ENCODE data around the gene TMC7.
A peak's percentile ranks its signal among the peaks of the same experiment; 100 is the strongest.

Gene TMC7

DNA sequence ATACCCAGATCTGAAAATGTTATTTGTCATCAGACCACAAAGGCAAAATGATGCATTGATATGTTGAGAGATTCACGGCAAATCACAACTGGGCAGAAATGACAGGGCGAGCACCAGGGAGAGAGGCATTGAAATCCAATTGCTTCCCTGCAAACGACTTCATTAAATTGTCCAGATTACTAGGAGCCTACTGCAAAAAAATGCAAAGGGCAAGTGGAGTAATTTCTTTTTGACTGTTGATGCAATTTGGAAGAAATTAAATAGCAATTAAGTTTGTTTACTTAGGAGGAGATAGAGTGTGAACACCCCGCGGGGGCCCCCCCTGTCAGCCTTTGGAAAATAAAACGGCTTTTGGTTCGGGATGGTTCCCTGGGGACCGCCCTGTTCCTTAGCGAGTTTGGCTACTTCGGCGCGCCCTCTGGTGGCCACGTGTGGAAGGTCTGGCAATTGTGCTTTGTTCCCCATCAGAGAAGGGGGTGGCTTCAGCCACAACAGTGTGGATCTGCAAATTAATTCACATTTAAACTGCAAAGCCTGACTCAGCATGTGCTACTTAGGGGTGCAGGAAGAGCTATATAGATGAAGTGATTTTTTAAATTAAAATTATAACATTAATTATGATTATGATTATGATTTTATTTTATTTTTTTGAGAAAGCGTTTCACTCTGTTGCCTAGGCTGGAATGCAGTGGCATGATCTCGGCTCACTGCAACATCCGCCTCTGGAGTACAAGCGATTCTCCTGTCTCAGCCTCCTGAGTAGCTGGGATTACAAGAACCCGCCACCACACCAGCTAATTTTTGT, 14.5 kb upstream of the TMC7 start (continued):
- TF ChIP-seq RBAK (tag by site-specific recombination; IDR thresholded peaks at IDR 0.05) (no peak), ZNF621 (tag by site-specific recombination; IDR thresholded peaks at IDR 0.05) (no peak), HOXC10 (CRISPR knock-in tag; IDR thresholded peaks at IDR 0.05) (no peak), ZNF248 (tag by site-specific recombination; IDR thresholded peaks at IDR 0.05) (no peak), ZNF341 (tag by site-specific recombination; IDR thresholded peaks at IDR 0.05; ENCODE audit: low read depth) (no peak), ZNF16 (tag by site-specific recombination; IDR thresholded peaks at IDR 0.05; ENCODE audit: low read depth) (no peak), ZEB2 (tag by site-specific recombination; IDR thresholded peaks at IDR 0.05) (peak; percentile 74; the same call in 1 of the 2 replicates), ZNF707 (tag by site-specific recombination; IDR thresholded peaks at IDR 0.05) (no peak), ZNF121 (tag by site-specific recombination; IDR thresholded peaks at IDR 0.05) (no peak), ZNF394 (tag by site-specific recombination; IDR thresholded peaks at IDR 0.05; ENCODE audit: borderline replicate concordance) (0 out of 2 replicates have a peak, but pooled peaks have one; percentile 30), ZNF19 (tag by site-specific recombination; IDR thresholded peaks at IDR 0.05; ENCODE audit: low read depth) (no peak), ZNF768 (tag by site-specific recombination; IDR thresholded peaks at IDR 0.05) (no peak), ZNF133 (tag by site-specific recombination; IDR thresholded peaks at IDR 0.05) (no peak), ZNF184 (tag by site-specific recombination; IDR thresholded peaks at IDR 0.05) (no peak), ZNF292 (tag by site-specific recombination; IDR thresholded peaks at IDR 0.05; ENCODE audit: borderline replicate concordance, low read depth) (no peak), ZFP41 (tag by site-specific recombination; IDR thresholded peaks at IDR 0.05; ENCODE audit: borderline replicate concordance) (no peak), OVOL3 (tag by site-specific recombination; IDR thresholded peaks at IDR 0.05) (no peak), ZBTB7A (tag by site-specific recombination; IDR thresholded peaks at IDR 0.05; ENCODE audit: low read depth) (no peak), ZFP3 (tag by site-specific recombination; IDR thresholded peaks at IDR 0.05; ENCODE audit: low read depth) (no peak), ZNF48 (tag by site-specific recombination; IDR thresholded peaks at IDR 0.05) (no peak), ZFP69B (tag by site-specific recombination; IDR thresholded peaks at IDR 0.05) (peak; percentile 49; the same call in 1 of the 2 replicates), ZNF530 (tag by site-specific recombination; IDR thresholded peaks at IDR 0.05; ENCODE audit: low read depth) (no peak), ZNF510 (tag by site-specific recombination; IDR thresholded peaks at IDR 0.05; ENCODE audit: insufficient replicate concordance) (no peak), ZNF658 (tag by site-specific recombination; IDR thresholded peaks at IDR 0.05) (no peak), ZNF274 (IDR thresholded peaks at IDR 0.05; ENCODE audit: low read length) (no peak), ZNF274 (tag by site-specific recombination; IDR thresholded peaks at IDR 0.05; ENCODE audit: borderline replicate concordance) (no peak), ZBTB8A (tag by site-specific recombination; IDR thresholded peaks at IDR 0.05) (0 out of 2 replicates have a peak, but pooled peaks have one; percentile 11)
- TF ChIP-seq, protein P1, sequence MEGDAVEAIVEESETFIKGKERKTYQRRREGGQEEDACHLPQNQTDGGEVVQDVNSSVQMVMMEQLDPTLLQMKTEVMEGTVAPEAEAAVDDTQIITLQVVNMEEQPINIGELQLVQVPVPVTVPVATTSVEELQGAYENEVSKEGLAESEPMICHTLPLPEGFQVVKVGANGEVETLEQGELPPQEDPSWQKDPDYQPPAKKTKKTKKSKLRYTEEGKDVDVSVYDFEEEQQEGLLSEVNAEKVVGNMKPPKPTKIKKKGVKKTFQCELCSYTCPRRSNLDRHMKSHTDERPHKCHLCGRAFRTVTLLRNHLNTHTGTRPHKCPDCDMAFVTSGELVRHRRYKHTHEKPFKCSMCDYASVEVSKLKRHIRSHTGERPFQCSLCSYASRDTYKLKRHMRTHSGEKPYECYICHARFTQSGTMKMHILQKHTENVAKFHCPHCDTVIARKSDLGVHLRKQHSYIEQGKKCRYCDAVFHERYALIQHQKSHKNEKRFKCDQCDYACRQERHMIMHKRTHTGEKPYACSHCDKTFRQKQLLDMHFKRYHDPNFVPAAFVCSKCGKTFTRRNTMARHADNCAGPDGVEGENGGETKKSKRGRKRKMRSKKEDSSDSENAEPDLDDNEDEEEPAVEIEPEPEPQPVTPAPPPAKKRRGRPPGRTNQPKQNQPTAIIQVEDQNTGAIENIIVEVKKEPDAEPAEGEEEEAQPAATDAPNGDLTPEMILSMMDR (tag by site-specific recombination; IDR thresholded peaks at IDR 0.05) = peak; percentile 71
- TF ChIP-seq, protein P2, sequence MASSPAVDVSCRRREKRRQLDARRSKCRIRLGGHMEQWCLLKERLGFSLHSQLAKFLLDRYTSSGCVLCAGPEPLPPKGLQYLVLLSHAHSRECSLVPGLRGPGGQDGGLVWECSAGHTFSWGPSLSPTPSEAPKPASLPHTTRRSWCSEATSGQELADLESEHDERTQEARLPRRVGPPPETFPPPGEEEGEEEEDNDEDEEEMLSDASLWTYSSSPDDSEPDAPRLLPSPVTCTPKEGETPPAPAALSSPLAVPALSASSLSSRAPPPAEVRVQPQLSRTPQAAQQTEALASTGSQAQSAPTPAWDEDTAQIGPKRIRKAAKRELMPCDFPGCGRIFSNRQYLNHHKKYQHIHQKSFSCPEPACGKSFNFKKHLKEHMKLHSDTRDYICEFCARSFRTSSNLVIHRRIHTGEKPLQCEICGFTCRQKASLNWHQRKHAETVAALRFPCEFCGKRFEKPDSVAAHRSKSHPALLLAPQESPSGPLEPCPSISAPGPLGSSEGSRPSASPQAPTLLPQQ (tag by site-specific recombination; IDR thresholded peaks at IDR 0.05) = 0 out of 2 replicates have a peak, but pooled peaks have one; percentile 20
- TF ChIP-seq, protein P3, sequence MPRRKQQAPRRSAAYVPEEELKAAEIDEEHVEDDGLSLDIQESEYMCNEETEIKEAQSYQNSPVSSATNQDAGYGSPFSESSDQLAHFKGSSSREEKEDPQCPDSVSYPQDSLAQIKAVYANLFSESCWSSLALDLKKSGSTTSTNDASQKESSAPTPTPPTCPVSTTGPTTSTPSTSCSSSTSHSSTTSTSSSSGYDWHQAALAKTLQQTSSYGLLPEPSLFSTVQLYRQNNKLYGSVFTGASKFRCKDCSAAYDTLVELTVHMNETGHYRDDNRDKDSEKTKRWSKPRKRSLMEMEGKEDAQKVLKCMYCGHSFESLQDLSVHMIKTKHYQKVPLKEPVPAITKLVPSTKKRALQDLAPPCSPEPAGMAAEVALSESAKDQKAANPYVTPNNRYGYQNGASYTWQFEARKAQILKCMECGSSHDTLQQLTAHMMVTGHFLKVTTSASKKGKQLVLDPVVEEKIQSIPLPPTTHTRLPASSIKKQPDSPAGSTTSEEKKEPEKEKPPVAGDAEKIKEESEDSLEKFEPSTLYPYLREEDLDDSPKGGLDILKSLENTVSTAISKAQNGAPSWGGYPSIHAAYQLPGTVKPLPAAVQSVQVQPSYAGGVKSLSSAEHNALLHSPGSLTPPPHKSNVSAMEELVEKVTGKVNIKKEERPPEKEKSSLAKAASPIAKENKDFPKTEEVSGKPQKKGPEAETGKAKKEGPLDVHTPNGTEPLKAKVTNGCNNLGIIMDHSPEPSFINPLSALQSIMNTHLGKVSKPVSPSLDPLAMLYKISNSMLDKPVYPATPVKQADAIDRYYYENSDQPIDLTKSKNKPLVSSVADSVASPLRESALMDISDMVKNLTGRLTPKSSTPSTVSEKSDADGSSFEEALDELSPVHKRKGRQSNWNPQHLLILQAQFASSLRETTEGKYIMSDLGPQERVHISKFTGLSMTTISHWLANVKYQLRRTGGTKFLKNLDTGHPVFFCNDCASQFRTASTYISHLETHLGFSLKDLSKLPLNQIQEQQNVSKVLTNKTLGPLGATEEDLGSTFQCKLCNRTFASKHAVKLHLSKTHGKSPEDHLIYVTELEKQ (tag by site-specific recombination; IDR thresholded peaks at IDR 0.05; ENCODE audit: borderline replicate concordance) = no peak
- TF ChIP-seq, protein P4, sequence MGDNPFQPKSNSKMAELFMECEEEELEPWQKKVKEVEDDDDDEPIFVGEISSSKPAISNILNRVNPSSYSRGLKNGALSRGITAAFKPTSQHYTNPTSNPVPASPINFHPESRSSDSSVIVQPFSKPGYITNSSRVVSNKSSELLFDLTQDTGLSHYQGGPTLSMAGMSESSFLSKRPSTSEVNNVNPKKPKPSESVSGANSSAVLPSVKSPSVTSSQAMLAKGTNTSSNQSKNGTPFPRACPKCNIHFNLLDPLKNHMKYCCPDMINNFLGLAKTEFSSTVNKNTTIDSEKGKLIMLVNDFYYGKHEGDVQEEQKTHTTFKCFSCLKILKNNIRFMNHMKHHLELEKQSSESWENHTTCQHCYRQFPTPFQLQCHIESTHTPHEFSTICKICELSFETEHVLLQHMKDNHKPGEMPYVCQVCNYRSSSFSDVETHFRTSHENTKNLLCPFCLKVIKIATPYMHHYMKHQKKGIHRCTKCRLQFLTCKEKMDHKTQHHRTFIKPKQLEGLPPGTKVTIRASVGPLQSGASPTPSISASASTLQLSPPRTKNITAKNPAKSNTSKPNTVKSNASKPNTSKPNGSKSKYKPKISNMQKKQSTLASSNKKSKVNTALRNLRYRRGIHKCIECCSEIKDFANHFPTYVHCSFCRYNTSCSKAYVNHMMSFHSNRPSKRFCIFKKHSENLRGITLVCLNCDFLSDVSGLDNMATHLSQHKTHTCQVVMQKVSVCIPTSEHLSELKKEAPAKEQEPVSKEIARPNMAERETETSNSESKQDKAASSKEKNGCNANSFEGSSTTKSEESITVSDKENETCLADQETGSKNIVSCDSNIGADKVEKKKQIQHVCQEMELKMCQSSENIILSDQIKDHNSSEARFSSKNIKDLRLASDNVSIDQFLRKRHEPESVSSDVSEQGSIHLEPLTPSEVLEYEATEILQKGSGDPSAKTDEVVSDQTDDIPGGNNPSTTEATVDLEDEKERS (tag by site-specific recombination; IDR thresholded peaks at IDR 0.05) = no peak

All from HEK293 (cell line).